Calu3 (cell line): Measurements from ENCODE around the gene IFITM2. TPM values are rescaled to one million over a fixed set of nuclear protein-coding genes. Genes with fewer than 3 reads are reported as not detected.
"Not testable (repeated sequence)": the region's sequence is repeated elsewhere in the genome, so short reads cannot be mapped to it uniquely, and the experiment has no call there.

Source experiments
- BruUV-seq: library from RNA; stranded (reverse); fragments of 400-500 nt; replicated peaks from 2 replicates; lab custom pipeline; 2021; lab: Mats Ljungman, UMichigan
- CTCF ChIA-PET: fragments of 300-600 bp; sonication (Branson Sonifier 250); formaldehyde crosslinking; loops from one replicate; lab custom pipeline; 2022; ENCODE audit warnings: antibody characterized with exemption; lab: Charles Lee
- DNase-seq: peaks from one replicate; pipeline ENCODE4 v3.0.0; 2022
- H3K27ac Mint-ChIP-seq: one replicate; pipeline ENCODE4 v1.8.0; 2022; ENCODE audit warnings: mixed read lengths; ENCODE audit not compliant: unreplicated experiment
- H3K27me3 Mint-ChIP-seq: one replicate; pipeline ENCODE4 v1.8.0; 2022; ENCODE audit warnings: mixed read lengths; ENCODE audit not compliant: unreplicated experiment
- H3K36me3 Mint-ChIP-seq: one replicate; pipeline ENCODE4 v1.8.0; 2022; ENCODE audit warnings: mild to moderate bottlenecking, moderate library complexity, mixed read lengths; ENCODE audit not compliant: insufficient read depth, unreplicated experiment
- H3K4me1 Mint-ChIP-seq: one replicate; pipeline ENCODE4 v1.8.0; 2022; ENCODE audit warnings: mild to moderate bottlenecking, low read depth, mixed read lengths; ENCODE audit not compliant: unreplicated experiment
- H3K4me3 Mint-ChIP-seq: one replicate; pipeline ENCODE4 v1.8.0; 2022; ENCODE audit warnings: mild to moderate bottlenecking, low read depth, moderate library complexity, mixed read lengths; ENCODE audit not compliant: unreplicated experiment
- H3K9me3 Mint-ChIP-seq: one replicate; pipeline ENCODE4 v1.8.0; 2022; ENCODE audit warnings: low read depth, mixed read lengths; ENCODE audit not compliant: unreplicated experiment
- CTCF ChIP-seq: fragments of 200-600 bp; IDR thresholded peaks from one replicate; pipeline ENCODE4 v1.8.0; 2022; ENCODE audit warnings: antibody characterized with exemption; ENCODE audit not compliant: unreplicated experiment
- intact Hi-C: fragments of 100-400 bp; cut with micrococcal nuclease; formaldehyde crosslinking; loops from one replicate; pipeline ENCODE4 v1.10.0; 2022; ENCODE audit not compliant: unreplicated experiment
- total RNA-seq: library from RNA; stranded (reverse); gene quantifications from 2 replicates; pipeline ENCODE4 v1.2.3, GENCODE V29; 2022

Gene IFITM2
- total RNA-seq, 1 experiment from 2014 or later = 29.1 TPM

GRCh38 chr11:312092-312816 is 4.6 kb downstream of the IFITM2 start:
- CTCF ChIA-PET = interaction anchor here (0.6 to 0.7 kb wide), 2 partner anchors 44 to 80 kb away, joined by 3 read pairs; no protein-coding TSS in a partner anchor
- no TSS peak for BruUV-seq
- Mint-ChIP-seq H3K9me3 (no peaks in the 10 kb centered on the region), H3K4me3 (no peak overlapping the region), H3K36me3 (no peaks in the 10 kb centered on the region), H3K27me3 (peaks cover 72% of the 10 kb centered on the region), H3K27ac (no peak overlapping the region), H3K4me1 (peaks cover 33% of the 10 kb centered on the region)
- intact Hi-C loops = no loop called here
- no peak for TF ChIP-seq CTCF
- DNase-seq = no peak

- CTCF ChIA-PET = interaction anchor here (0.6 kb wide), 1 partner anchor 26 kb away, joined by 3 read pairs; no protein-coding TSS in a partner anchor
- no peak for DNase-seq
- Mint-ChIP-seq H3K27me3 (peaks cover 72% of the 10 kb centered on the region), H3K9me3 (no peaks in the 10 kb centered on the region), H3K4me1 (peaks cover 27% of the 10 kb centered on the region), H3K36me3 (no peaks in the 10 kb centered on the region), H3K4me3 (no peak overlapping the region), H3K27ac (no peak overlapping the region)
- intact Hi-C loops = no loop called here
- no peak for TF ChIP-seq CTCF
- TSS peak; percentile 20 for BruUV-seq
These were observed 5.7 kb downstream of the IFITM2 start for GRCh38 chr11:313304-313786.

- Mint-ChIP-seq H3K4me1 (peaks cover 20% of the 10 kb centered on the region), H3K27ac (no peak within 1 kb of the TSS), H3K36me3 (no peaks in the 10 kb centered on the region), H3K4me3 (peak within 1 kb of the TSS; percentile 66), H3K9me3 (no peaks in the 10 kb centered on the region), H3K27me3 (peaks cover 66% of the 10 kb centered on the region)
- CTCF ChIA-PET = no interaction called here
- BruUV-seq = TSS peak; percentile 95
- TF ChIP-seq CTCF = no peak
- no peak for DNase-seq
- intact Hi-C loops = no loop called here
These were observed 6.4 kb downstream of the IFITM2 start, which contains the start of gene IFITM1 for GRCh38 chr11:313787-314553. Gene IFITM1, plus strand, starts transcription at chr11:314040. Its CDS starts 131 bp downstream, at chr11:314171.

- H3K9me3 Mint-ChIP-seq, H3K27ac Mint-ChIP-seq, CTCF ChIA-PET, intact Hi-C loops, DNase-seq, BruUV-seq, H3K36me3 Mint-ChIP-seq: not testable (repeated sequence)
- Mint-ChIP-seq H3K4me1 (peaks cover 18% of the 10 kb centered on the region), H3K4me3 (peak overlapping the region; percentile 66), H3K27me3 (peaks cover 60% of the 10 kb centered on the region)
These were observed 6.9 kb downstream of the IFITM2 start for GRCh38 chr11:314554-314875.
